Measurements from ENCODE around the gene NETO2. TPM values are rescaled to one million over a fixed set of nuclear protein-coding genes. Genes with fewer than 3 reads are reported as not detected.
"Not testable (repeated sequence)": the region's sequence is repeated elsewhere in the genome, so short reads cannot be mapped to it uniquely, and the experiment has no call there.

Gene NETO2
- total and polyA plus RNA-seq, 2 donors (not counting 3 experiments of a cell fraction or from before 2014, with no cell fraction given): 18.4 to 24.8 TPM

- H3K9me3 ChIP-seq (replicated peaks; ENCODE audit: control insufficient read depth, insufficient read depth, low read length); H3K4me1 ChIP-seq (ENCODE audit: control insufficient read depth, extremely low read depth, insufficient read depth, low read length); H3K36me3 ChIP-seq (ENCODE audit: control insufficient read depth in 2 of 2, extremely low read depth in 1 of 2, insufficient read depth in 2 of 2, low read length in 2 of 2); H3K4me2 ChIP-seq (ENCODE audit: insufficient read depth, low read length); intact Hi-C loops (cut with micrococcal nuclease); H3K9ac ChIP-seq (replicated peaks; ENCODE audit: extremely low read depth, insufficient read depth, low read length); H2AFZ ChIP-seq (ENCODE audit: low read depth, low read length); BruUV-seq (replicated peaks); DNase-seq (ENCODE audit: low read depth, low spot score); H3K27ac ChIP-seq (ENCODE audit: insufficient read depth, low read depth, low read length); POLR2A ChIA-PET; H3K27me3 ChIP-seq (ENCODE audit: control insufficient read depth in 2 of 2, insufficient read depth in 2 of 2, low read length in 2 of 2); H3K79me2 ChIP-seq (ENCODE audit: control insufficient read depth, insufficient read depth, low read length); H3K9me1 ChIP-seq (replicated peaks; ENCODE audit: control insufficient read depth, extremely low read depth, insufficient read depth, low read length); H3K4me3 ChIP-seq (replicated peaks in 1 of 3; ENCODE audit: insufficient read depth in 1 of 3, low read depth in 1 of 3, low read length in 3 of 3); dilution Hi-C loops (cut with MboI; ENCODE audit: extremely low pct_ligation_motif_present, low sequenced_read_pairs); H4K20me1 ChIP-seq (replicated peaks; ENCODE audit: control insufficient read depth, extremely low read depth, insufficient read depth, low read length); FAIRE-seq: not testable (repeated sequence)
- CTCF ChIA-PET: interaction anchor here (0.9 kb wide), 1 partner anchor 41 kb away, joined by 3 read pairs; the partner anchor contains the start of gene NETO2
These were observed 40.8 kb downstream of the NETO2 start for GRCh38 chr16:47102921-47103320.

GRCh38 chr16:47097154-47097553 is 46.6 kb downstream of the NETO2 start:
- H2AFZ ChIP-seq (ENCODE audit: low read depth, low read length); BruUV-seq (replicated peaks); H3K9me3 ChIP-seq (replicated peaks; ENCODE audit: control insufficient read depth, insufficient read depth, low read length); H4K20me1 ChIP-seq (replicated peaks; ENCODE audit: control insufficient read depth, extremely low read depth, insufficient read depth, low read length); H3K27me3 ChIP-seq (ENCODE audit: control insufficient read depth in 2 of 2, insufficient read depth in 2 of 2, low read length in 2 of 2); H3K27ac ChIP-seq (ENCODE audit: insufficient read depth, low read depth, low read length); dilution Hi-C loops (cut with MboI; ENCODE audit: extremely low pct_ligation_motif_present, low sequenced_read_pairs); H3K4me2 ChIP-seq (ENCODE audit: insufficient read depth, low read length); DNase-seq (ENCODE audit: low read depth, low spot score); intact Hi-C loops (cut with micrococcal nuclease); H3K4me1 ChIP-seq (ENCODE audit: control insufficient read depth, extremely low read depth, insufficient read depth, low read length); H3K79me2 ChIP-seq (ENCODE audit: control insufficient read depth, insufficient read depth, low read length); FAIRE-seq; H3K4me3 ChIP-seq (replicated peaks in 1 of 3; ENCODE audit: insufficient read depth in 1 of 3, low read depth in 1 of 3, low read length in 3 of 3); H3K9me1 ChIP-seq (replicated peaks; ENCODE audit: control insufficient read depth, extremely low read depth, insufficient read depth, low read length); H3K9ac ChIP-seq (replicated peaks; ENCODE audit: extremely low read depth, insufficient read depth, low read length); H3K36me3 ChIP-seq (ENCODE audit: control insufficient read depth in 2 of 2, extremely low read depth in 1 of 2, insufficient read depth in 2 of 2, low read length in 2 of 2); POLR2A ChIA-PET: not testable (repeated sequence)
- CTCF ChIA-PET: interaction anchor here (1.3 kb wide), 1 partner anchor 1067 kb away, joined by 6 read pairs; no protein-coding TSS in a partner anchor

DNA sequence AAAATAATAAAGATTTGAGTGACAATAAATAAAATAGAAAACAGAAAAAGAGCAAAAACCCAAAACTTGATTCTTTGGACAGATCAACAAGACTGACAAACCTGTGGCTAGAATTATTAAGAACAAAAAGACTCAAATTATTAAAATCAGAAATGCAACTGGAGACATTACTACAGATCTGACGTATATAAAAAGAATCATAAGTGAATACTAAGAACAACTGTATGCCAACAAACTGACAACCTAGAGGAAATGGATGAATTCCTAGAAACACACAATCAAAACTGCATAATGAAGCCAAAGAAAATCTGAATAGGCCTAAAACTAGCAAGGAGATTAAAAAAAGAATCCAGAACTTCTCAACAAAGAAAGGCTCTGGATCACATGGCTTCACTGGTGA is 47.4 kb downstream of the NETO2 start:
- H3K4me1 ChIP-seq (ENCODE audit: control insufficient read depth, extremely low read depth, insufficient read depth, low read length): no peaks in the 10 kb centered on the region
- dilution Hi-C loops (cut with MboI; ENCODE audit: extremely low pct_ligation_motif_present, low sequenced_read_pairs): no loop called here
- CTCF ChIA-PET: interaction anchor here (1.3 to 2.1 kb wide), 2 partner anchors 59 to 1068 kb away, joined by 6 read pairs; no protein-coding TSS in a partner anchor

More for the DNA sequence above, 47.4 kb downstream of the NETO2 start:
- Histone ChIP-seq H3K27ac (ENCODE audit: insufficient read depth, low read depth, low read length) (no peak overlapping the region), H3K4me3 (replicated peaks in 1 of 3; ENCODE audit: insufficient read depth in 1 of 3, low read depth in 1 of 3, low read length in 3 of 3) (no peak overlapping the region), H2AFZ (ENCODE audit: low read depth, low read length) (no peak overlapping the region), H3K4me2 (ENCODE audit: insufficient read depth, low read length) (no peak overlapping the region), H3K9me1 (replicated peaks; ENCODE audit: control insufficient read depth, extremely low read depth, insufficient read depth, low read length) (no peaks in the 10 kb centered on the region), H3K36me3 (ENCODE audit: control insufficient read depth in 2 of 2, extremely low read depth in 1 of 2, insufficient read depth in 2 of 2, low read length in 2 of 2) (no peaks in the 10 kb centered on the region), H3K9me3 (replicated peaks; ENCODE audit: control insufficient read depth, insufficient read depth, low read length) (no peaks in the 10 kb centered on the region), H3K27me3 (ENCODE audit: control insufficient read depth in 2 of 2, insufficient read depth in 2 of 2, low read length in 2 of 2) (no peaks in the 10 kb centered on the region), H3K79me2 (ENCODE audit: control insufficient read depth, insufficient read depth, low read length) (no peaks in the 10 kb centered on the region), H3K9ac (replicated peaks; ENCODE audit: extremely low read depth, insufficient read depth, low read length) (no peak overlapping the region), H4K20me1 (replicated peaks; ENCODE audit: control insufficient read depth, extremely low read depth, insufficient read depth, low read length) (no peaks in the 10 kb centered on the region)
- no peak for TF ChIP-seq JUN (IDR thresholded peaks at IDR 0.05; ENCODE audit: borderline replicate concordance, insufficient read depth, insufficient read length, low read depth)
- no peak for TF ChIP-seq FOS (IDR thresholded peaks at IDR 0.05; ENCODE audit: borderline replicate concordance, insufficient read depth, low read length)
- TF ChIP-seq MAX (IDR thresholded peaks at IDR 0.05; ENCODE audit: insufficient read depth, insufficient read length): no peak
- TF ChIP-seq MYC (IDR thresholded peaks at IDR 0.05; ENCODE audit: low read depth, low read length): no peak
- no peak for TF ChIP-seq GATA2 (IDR thresholded peaks at IDR 0.05; ENCODE audit: insufficient read depth, insufficient read length, low read depth, low read length)
- TF ChIP-seq CTCF (IDR thresholded peaks at IDR 0.05; ENCODE audit: extremely low read depth in 1 of 2, insufficient read depth in 1 of 2, low read depth in 1 of 2, low read length in 2 of 2): no peak
- no peak for TF ChIP-seq POLR2A (IDR thresholded peaks at IDR 0.05; ENCODE audit: low read depth, low read length)
- TF ChIP-seq POLR2AphosphoS5 (IDR thresholded peaks at IDR 0.05; ENCODE audit: insufficient read depth, low read depth, low read length): no peak
- TF ChIP-seq EZH2 (IDR thresholded peaks at IDR 0.05; ENCODE audit: borderline replicate concordance, low read depth, low read length, severe bottlenecking): no peak
- no TSS peak for BruUV-seq (replicated peaks)
- intact Hi-C loops (cut with micrococcal nuclease): no loop called here
- FAIRE-seq: no peak
- POLR2A ChIA-PET: no interaction called here
- no peak for DNase-seq (ENCODE audit: low read depth, low spot score)

Measured in endothelial cell of umbilical vein (primary cell).